Uterus (tissue), 4 donors: ENCODE results near the gene UCK2. TPM values are rescaled to one million over a fixed set of nuclear protein-coding genes. Genes with fewer than 3 reads are reported as not detected.

Experiments
- DNase-seq, 2 donors: peaks; one replicate each; pipeline ENCODE4 v3.0.0-alpha.2; 2019 to 2020
- H3K27ac ChIP-seq, 2 donors: fragments of 200-600 bp; sonication (generic); 1 replicate in 1 of 2; 2 replicates in 1 of 2; pipeline ENCODE4 v1.5.1; 2016 to 2018
- H3K27me3 ChIP-seq, 2 donors: fragments of 200-600 bp; sonication (generic); one replicate each; pipeline ENCODE4 v1.5.1; 2018 to 2019; ENCODE audit warnings: control low read depth in 1 of 2
- H3K36me3 ChIP-seq, 2 donors: fragments of 200-600 bp; sonication (generic); one replicate each; pipeline ENCODE4 v1.5.1; 2019; ENCODE audit warnings: control low read depth in 1 of 2
- H3K4me1 ChIP-seq, 2 donors: fragments of 200-600 bp; sonication (generic); one replicate each; pipeline ENCODE4 v1.5.1; 2018 to 2019; ENCODE audit warnings: control low read depth in 1 of 2
- H3K4me3 ChIP-seq, 2 donors: fragments of 200-600 bp; sonication (generic); 1 replicate in 1 of 2; 2 replicates in 1 of 2; pipeline ENCODE4 v1.5.1; 2018 to 2019; ENCODE audit warnings: mild to moderate bottlenecking in 1 of 2
- H3K9me3 ChIP-seq, 2 donors: fragments of 200-600 bp; sonication (generic); one replicate each; pipeline ENCODE4 v1.5.1; 2019; ENCODE audit warnings: control low read depth in 1 of 2
- CTCF ChIP-seq, 4 experiments: fragments of 200-600 bp in 2 of 4; fragments of 450-650 bp in 2 of 4; sonication (generic) in 2 of 4; IDR thresholded peaks; one replicate each; pipeline ENCODE4 v1.5.1; 2016 to 2019; ENCODE audit warnings: antibody characterized with exemption in 4 of 4, mild to moderate bottlenecking in 2 of 4, moderate library complexity in 1 of 4
- POLR2A ChIP-seq, 2 donors: fragments of 450-650 bp; IDR thresholded peaks; one replicate each; pipeline ENCODE4 v1.6.1; 2016; ENCODE audit warnings: antibody characterized with exemption in 2 of 2, mild to moderate bottlenecking in 1 of 2, moderate library complexity in 1 of 2
- intact Hi-C: fragments of 100-400 bp; cut with DNase I; formaldehyde crosslinking; loops from one replicate; pipeline ENCODE4 v1.15.1; 2023; ENCODE audit warnings: low total_unique reads
- total RNA-seq, 4 donors: library from RNA; depleted of rRNA in 3 of 4; stranded (reverse); fragments of >200 nt in 3 of 4; gene quantifications; one replicate each; pipeline versions ENCODE4 v1.1.0 to v1.2.4, GENCODE V29; 2014 to 2023
- donor health status: DM: yes; HTN: yes; CAD: no.

The UCK2 gene
- total RNA-seq, 4 donors from 2014 or later: 3.5 to 34.1 (median 25.7) TPM

- no peak for DNase-seq
- no peak overlapping the region for H3K4me3 ChIP-seq
- intact Hi-C loops: no loop called here
- H3K27me3 ChIP-seq: no peaks in the 10 kb centered on the region
- H3K27ac ChIP-seq: no peak overlapping the region
- TF ChIP-seq POLR2A (IDR thresholded peaks at IDR 0.05) (no peak), CTCF (IDR thresholded peaks at IDR 0.05) (no peak)
- no peaks in the 10 kb centered on the region for H3K9me3 ChIP-seq
- H3K4me1 ChIP-seq: no peaks in the 10 kb centered on the region
- H3K36me3 ChIP-seq: no peaks in the 10 kb centered on the region
These were observed 109.1 kb downstream of the UCK2 start for GRCh38 chr1:165936542-165936941.

- Histone ChIP-seq H3K4me1 (no peaks in the 10 kb centered on the region), H3K9me3 (no peaks in the 10 kb centered on the region), H3K27ac (no peak overlapping the region), H3K4me3 (no peak overlapping the region), H3K36me3 (no peaks in the 10 kb centered on the region), H3K27me3 (no peaks in the 10 kb centered on the region)
- intact Hi-C loops: no loop called here
- TF ChIP-seq CTCF (IDR thresholded peaks at IDR 0.05) (no peak), POLR2A (IDR thresholded peaks at IDR 0.05) (no peak)
- no peak for DNase-seq
These were observed 110.4 kb downstream of the UCK2 start for GRCh38 chr1:165937829-165938228.

GRCh38 chr1:165938844-165939243, 111.4 kb downstream of the UCK2 start:
- H3K27me3 ChIP-seq: no peaks in the 10 kb centered on the region
- H3K4me1 ChIP-seq: no peaks in the 10 kb centered on the region
- DNase-seq: no peak
- no peak overlapping the region for H3K27ac ChIP-seq
- H3K36me3 ChIP-seq: no peaks in the 10 kb centered on the region
- TF ChIP-seq POLR2A (IDR thresholded peaks at IDR 0.05) (no peak), CTCF (IDR thresholded peaks at IDR 0.05) (no peak)
- intact Hi-C loops: no loop called here
- H3K4me3 ChIP-seq: no peak overlapping the region
- no peaks in the 10 kb centered on the region for H3K9me3 ChIP-seq

- H3K9me3 ChIP-seq: no peaks in the 10 kb centered on the region
- no peak for DNase-seq
- no peaks in the 10 kb centered on the region for H3K27me3 ChIP-seq
- no peak for TF ChIP-seq CTCF (IDR thresholded peaks at IDR 0.05)
- no peak for TF ChIP-seq POLR2A (IDR thresholded peaks at IDR 0.05)
- H3K4me1 ChIP-seq: no peaks in the 10 kb centered on the region
- no peak overlapping the region for H3K27ac ChIP-seq
- intact Hi-C loops: no loop called here
- no peak overlapping the region for H3K4me3 ChIP-seq
- no peaks in the 10 kb centered on the region for H3K36me3 ChIP-seq
These were observed 114.1 kb downstream of the UCK2 start for GRCh38 chr1:165941531-165941930.

GRCh38 chr1:165942062-165942461, 114.6 kb downstream of the UCK2 start:
- H3K27me3 ChIP-seq: no peaks in the 10 kb centered on the region
- intact Hi-C loops: no loop called here
- no peaks in the 10 kb centered on the region for H3K4me1 ChIP-seq
- H3K4me3 ChIP-seq: no peak overlapping the region
- no peak for TF ChIP-seq CTCF (IDR thresholded peaks at IDR 0.05)
- TF ChIP-seq POLR2A (IDR thresholded peaks at IDR 0.05): no peak
- no peak for DNase-seq
- no peaks in the 10 kb centered on the region for H3K36me3 ChIP-seq
- no peak overlapping the region for H3K27ac ChIP-seq
- H3K9me3 ChIP-seq: no peaks in the 10 kb centered on the region
